ENCODE results near the gene TMEM87A.

Gene TMEM87A

DNA sequence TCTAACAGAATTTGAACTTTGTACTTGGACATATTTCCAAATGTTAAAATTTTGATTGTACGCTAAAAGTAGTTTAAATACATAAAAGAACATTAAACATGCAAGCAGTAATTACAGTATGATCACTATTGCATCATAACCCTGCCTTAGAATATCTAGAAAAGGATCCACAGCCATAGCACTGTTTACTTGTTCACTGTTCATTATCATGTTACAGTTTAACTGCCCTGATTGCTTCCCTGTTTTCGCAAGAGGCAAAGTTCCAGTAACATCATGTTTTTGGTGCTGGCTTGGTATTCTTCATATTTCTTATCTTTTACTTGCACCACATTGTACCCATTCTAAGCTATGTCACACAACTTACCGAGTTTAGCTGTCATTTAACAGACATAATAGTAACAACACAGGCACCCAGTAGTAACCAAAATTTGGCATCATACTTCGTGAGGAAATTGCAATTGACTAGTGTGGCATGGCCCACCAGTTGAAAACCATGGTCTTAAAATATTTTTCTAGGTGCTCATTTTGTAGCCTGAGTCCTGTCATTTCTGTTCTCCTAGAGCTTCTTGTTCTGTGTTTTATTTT, 13.3 kb upstream of the TMEM87A start:
- Histone ChIP-seq H3K4me3 (ENCODE audit: low read length) (no peak overlapping the region), H3K27me3 (replicated peaks; ENCODE audit: insufficient read depth, low read length) (no peaks in the 10 kb centered on the region), H3K9ac (ENCODE audit: low read length) (no peak overlapping the region), H3K4me2 (ENCODE audit: low read depth, low read length) (no peak overlapping the region), H3K36me3 (replicated peaks; ENCODE audit: insufficient read depth, low read length) (no peaks in the 10 kb centered on the region), H3K9me2 (replicated peaks; ENCODE audit: insufficient read depth, low read length) (no peaks in the 10 kb centered on the region), H3F3A (ENCODE audit: insufficient read depth, low read length) (no peaks in the 10 kb centered on the region), H3K9me3 (replicated peaks; ENCODE audit: insufficient read depth, low read length) (no peaks in the 10 kb centered on the region), H3K79me2 (ENCODE audit: low read length) (no peaks in the 10 kb centered on the region), H3K27ac (ENCODE audit: low read length) (no peak overlapping the region), H3K4me1 (ENCODE audit: low read length) (no peaks in the 10 kb centered on the region), H4K20me1 (ENCODE audit: insufficient read depth, low read length) (no peaks in the 10 kb centered on the region), H2AFZ (ENCODE audit: low read length) (no peak overlapping the region)
- TF ChIP-seq, protein P1, sequence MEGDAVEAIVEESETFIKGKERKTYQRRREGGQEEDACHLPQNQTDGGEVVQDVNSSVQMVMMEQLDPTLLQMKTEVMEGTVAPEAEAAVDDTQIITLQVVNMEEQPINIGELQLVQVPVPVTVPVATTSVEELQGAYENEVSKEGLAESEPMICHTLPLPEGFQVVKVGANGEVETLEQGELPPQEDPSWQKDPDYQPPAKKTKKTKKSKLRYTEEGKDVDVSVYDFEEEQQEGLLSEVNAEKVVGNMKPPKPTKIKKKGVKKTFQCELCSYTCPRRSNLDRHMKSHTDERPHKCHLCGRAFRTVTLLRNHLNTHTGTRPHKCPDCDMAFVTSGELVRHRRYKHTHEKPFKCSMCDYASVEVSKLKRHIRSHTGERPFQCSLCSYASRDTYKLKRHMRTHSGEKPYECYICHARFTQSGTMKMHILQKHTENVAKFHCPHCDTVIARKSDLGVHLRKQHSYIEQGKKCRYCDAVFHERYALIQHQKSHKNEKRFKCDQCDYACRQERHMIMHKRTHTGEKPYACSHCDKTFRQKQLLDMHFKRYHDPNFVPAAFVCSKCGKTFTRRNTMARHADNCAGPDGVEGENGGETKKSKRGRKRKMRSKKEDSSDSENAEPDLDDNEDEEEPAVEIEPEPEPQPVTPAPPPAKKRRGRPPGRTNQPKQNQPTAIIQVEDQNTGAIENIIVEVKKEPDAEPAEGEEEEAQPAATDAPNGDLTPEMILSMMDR (IDR thresholded peaks at IDR 0.05; ENCODE audit: low read length) = no peak
- no peak for TF ChIP-seq EZH2phosphoT487 (IDR thresholded peaks at IDR 0.05; ENCODE audit: low read length)
- no peak for TF ChIP-seq EZH2 (optimal IDR thresholded peaks at IDR 0.05; ENCODE audit: low read depth, low read length)
- no peak for DNase-seq

DNA sequence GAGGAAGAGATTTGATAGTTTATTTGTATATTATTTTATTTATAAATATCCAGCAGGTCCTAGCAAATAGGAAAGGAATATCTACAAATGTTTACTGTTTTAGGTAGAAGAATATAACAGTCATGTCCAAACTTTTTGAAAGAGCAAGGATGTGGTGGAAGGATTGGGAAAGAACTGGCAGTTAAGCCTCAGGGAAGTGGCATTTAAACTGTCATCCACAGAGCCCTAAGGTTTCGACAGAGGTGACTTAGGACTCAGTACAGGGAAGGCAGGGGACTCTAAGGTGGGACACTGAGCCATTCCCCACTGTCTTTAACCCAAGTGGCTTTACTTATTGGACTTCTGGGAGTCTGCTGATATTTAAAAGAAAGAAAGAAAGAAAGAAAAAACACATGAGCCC, 11.8 kb upstream of the TMEM87A start:
- no peaks in the 10 kb centered on the region for H3K79me2 ChIP-seq (ENCODE audit: low read length)
- no peak overlapping the region for H2AFZ ChIP-seq (ENCODE audit: low read length)
- H3K4me2 ChIP-seq (ENCODE audit: low read depth, low read length) = no peak overlapping the region
- no peaks in the 10 kb centered on the region for H3K9me2 ChIP-seq (replicated peaks; ENCODE audit: insufficient read depth, low read length)
- no peaks in the 10 kb centered on the region for H3F3A ChIP-seq (ENCODE audit: insufficient read depth, low read length)
- H3K27ac ChIP-seq (ENCODE audit: low read length) = no peak overlapping the region
- no peaks in the 10 kb centered on the region for H3K9me3 ChIP-seq (replicated peaks; ENCODE audit: insufficient read depth, low read length)
- TF ChIP-seq EZH2phosphoT487 (IDR thresholded peaks at IDR 0.05; ENCODE audit: low read length) (no peak), EZH2 (optimal IDR thresholded peaks at IDR 0.05; ENCODE audit: low read depth, low read length) (no peak)
- TF ChIP-seq, protein P1 (IDR thresholded peaks at IDR 0.05; ENCODE audit: low read length) = no peak
- DNase-seq = no peak
- H3K4me3 ChIP-seq (ENCODE audit: low read length) = no peak overlapping the region
- H3K36me3 ChIP-seq (replicated peaks; ENCODE audit: insufficient read depth, low read length) = no peaks in the 10 kb centered on the region
- no peak overlapping the region for H3K9ac ChIP-seq (ENCODE audit: low read length)
- H3K27me3 ChIP-seq (replicated peaks; ENCODE audit: insufficient read depth, low read length) = no peaks in the 10 kb centered on the region
- no peaks in the 10 kb centered on the region for H3K4me1 ChIP-seq (ENCODE audit: low read length)
- H4K20me1 ChIP-seq (ENCODE audit: insufficient read depth, low read length) = no peaks in the 10 kb centered on the region

- Histone ChIP-seq H3F3A (ENCODE audit: insufficient read depth, low read length) (no peaks in the 10 kb centered on the region), H3K4me3 (ENCODE audit: low read length) (no peak overlapping the region), H3K4me2 (ENCODE audit: low read depth, low read length) (no peak overlapping the region), H3K9me3 (replicated peaks; ENCODE audit: insufficient read depth, low read length) (no peaks in the 10 kb centered on the region), H3K9ac (ENCODE audit: low read length) (no peak overlapping the region), H3K27ac (ENCODE audit: low read length) (no peak overlapping the region), H3K79me2 (ENCODE audit: low read length) (no peaks in the 10 kb centered on the region), H3K36me3 (replicated peaks; ENCODE audit: insufficient read depth, low read length) (no peaks in the 10 kb centered on the region), H4K20me1 (ENCODE audit: insufficient read depth, low read length) (no peaks in the 10 kb centered on the region), H2AFZ (ENCODE audit: low read length) (no peak overlapping the region), H3K27me3 (replicated peaks; ENCODE audit: insufficient read depth, low read length) (no peaks in the 10 kb centered on the region), H3K4me1 (ENCODE audit: low read length) (no peaks in the 10 kb centered on the region), H3K9me2 (replicated peaks; ENCODE audit: insufficient read depth, low read length) (no peaks in the 10 kb centered on the region)
- no peak for TF ChIP-seq EZH2 (optimal IDR thresholded peaks at IDR 0.05; ENCODE audit: low read depth, low read length)
- no peak for TF ChIP-seq EZH2phosphoT487 (IDR thresholded peaks at IDR 0.05; ENCODE audit: low read length)
- TF ChIP-seq, protein P1 (IDR thresholded peaks at IDR 0.05; ENCODE audit: low read length) = no peak
- no peak for DNase-seq
Observed at GRCh38 chr15:42284551-42284950, 11.3 kb upstream of the TMEM87A start.

Measured in MM.1S (cell line).